ENCODE results near the gene SEMA3F. TPM values are rescaled to one million over a fixed set of nuclear protein-coding genes. Genes with fewer than 3 reads are reported as not detected.

The SEMA3F gene
- total RNA-seq, 1 donor from 2014 or later = 10.0 TPM

DNA sequence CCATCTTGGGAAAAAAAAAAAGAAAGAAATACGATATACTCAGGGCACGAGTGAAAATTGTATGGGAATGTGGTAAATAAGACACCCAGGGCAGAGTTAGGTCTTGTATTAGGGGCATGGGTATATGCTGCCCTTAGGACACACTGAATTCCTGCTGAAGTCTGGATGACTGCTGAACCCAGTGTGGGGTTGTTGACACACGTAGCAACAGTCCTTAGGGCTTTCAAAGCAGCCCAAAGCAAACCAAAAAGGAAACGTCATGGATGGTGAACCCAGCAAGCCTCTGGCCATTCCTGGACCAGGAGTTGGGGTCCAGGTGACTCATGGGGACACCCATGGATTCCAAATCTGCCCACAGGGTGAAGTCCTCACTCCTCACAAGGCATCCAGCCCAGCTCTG lies 27.1 kb upstream of the SEMA3F start:
- intact Hi-C loops (cut with DNase I) = loop anchor here (1.0 kb wide), 1 partner anchor 14 kb away; no protein-coding TSS in a partner anchor
- DNase-seq (ENCODE audit: low spot score) = no peak

DNA sequence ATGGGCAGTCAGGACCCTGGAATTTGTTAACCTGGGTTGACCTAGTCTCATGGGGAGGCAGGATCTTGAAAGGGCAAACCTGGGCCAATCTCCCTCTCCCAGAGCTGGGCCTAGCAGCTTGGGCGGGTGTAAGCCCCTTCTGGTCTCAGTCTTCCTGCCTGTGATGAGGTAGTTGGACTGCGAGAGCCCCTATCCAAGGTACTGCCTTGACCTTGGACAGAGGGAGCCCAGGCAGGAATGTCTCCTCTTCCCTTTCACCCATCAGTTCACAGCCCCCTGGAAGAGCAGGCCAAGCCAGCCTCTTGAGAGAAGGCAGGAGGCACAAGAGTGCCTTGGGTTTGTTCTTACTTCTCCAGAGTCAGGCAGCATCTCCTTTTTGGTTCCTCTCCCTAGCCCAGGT lies 24.7 kb upstream of the SEMA3F start:
- no peak for DNase-seq (ENCODE audit: low spot score)
- intact Hi-C loops (cut with DNase I) = no loop called here

DNA sequence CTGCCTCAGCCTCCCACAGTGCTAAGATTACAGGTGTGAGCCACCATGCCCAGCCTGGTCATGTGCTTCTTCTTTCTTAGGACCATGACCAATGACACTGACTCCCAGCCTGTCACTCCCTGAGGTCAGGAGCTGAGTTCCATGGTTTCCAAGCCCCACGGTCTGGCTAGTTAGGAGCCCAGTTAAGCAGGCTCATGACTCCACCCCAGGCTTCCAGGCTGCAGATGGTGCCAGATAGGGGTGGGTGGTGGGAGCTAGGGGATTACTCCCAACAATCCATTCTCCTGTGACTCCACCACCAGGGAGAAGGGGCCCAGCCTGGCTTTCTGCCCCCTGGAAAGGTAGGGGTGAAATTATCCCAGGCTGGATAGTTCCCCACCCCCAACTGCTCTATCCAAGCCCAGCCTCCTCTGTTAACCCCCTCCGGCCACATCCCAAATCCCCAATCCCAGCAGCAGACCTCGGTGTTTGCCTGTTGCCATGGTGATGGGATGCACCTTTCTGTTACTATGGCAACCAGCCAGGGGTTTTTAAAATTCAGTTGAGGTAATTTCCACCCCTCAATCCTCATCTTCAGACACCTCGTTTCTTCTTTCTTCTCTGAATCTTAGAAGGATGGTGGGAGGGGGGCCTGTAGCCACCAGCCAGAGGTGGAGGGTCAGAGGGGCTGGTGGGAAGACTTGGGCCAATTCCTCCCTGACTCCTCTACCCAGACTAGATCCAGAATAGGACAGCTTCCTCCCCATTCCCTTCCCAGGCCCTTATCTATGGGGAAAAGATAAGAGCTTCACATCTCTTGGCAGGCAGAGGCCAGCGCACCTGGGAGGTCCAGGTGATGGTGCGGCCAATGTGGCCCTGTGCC lies 22.5 kb upstream of the SEMA3F start:
- DNase-seq (ENCODE audit: low spot score) = no peak
- intact Hi-C loops (cut with DNase I) = no loop called here

DNA sequence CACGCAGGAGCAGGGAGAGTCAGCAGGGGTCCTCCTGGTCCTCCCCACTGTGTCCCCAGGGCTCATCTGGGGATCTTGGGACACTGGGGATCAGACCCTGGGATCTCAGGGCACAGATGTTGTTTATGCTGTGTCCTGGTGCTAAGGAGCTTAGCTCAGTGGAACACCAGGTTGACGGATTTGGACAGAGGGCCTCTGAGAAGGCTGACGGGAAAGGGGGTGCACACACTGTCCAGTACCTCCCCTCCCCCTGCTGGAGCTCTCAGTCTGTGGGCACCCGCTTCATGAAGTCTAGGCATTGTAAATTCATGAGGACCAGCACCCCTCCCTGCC lies 21.9 kb upstream of the SEMA3F start:
- no peak for DNase-seq (ENCODE audit: low spot score)
- intact Hi-C loops (cut with DNase I) = no loop called here

DNA sequence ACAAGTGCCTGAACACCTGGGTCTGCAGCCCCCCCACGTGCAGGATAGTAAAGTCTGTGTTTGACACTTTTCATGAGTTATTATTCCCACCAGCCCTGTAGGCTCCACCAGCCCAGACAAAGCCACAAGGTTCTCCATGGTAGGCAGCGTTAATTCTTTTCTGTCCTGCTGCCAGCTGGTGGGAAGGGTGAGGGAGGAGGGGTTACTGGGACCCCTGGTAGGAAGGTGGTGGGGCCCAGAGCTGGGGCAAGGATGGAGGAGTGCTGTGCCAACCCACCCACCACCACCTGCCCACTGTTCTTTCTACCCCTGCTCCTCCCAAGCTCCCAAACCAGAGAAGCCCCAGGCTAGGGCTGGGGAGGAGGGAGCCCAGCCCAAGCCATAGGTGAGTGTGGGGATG lies 20.8 kb upstream of the SEMA3F start:
- intact Hi-C loops (cut with DNase I) = no loop called here
- no peak for DNase-seq (ENCODE audit: low spot score)

DNA sequence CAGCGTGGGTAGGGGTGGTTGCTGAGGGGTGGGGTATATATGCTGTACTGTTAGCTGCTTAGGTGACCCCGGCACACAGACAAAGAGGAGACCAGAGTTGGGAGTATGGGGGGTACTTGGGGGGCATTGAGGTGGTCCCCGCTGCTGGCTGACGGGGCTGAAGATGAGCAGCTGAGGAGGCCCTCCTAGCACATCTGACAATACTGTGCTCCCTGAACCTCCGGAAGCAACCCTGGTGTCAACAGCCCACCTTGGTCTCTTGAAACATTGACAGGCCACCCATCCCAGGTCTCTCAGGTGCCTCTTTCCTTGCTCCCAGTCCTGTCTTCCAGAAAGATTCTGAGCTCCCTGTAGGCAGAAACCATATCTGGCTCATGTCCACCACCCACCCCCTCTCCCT lies 19.2 kb upstream of the SEMA3F start:
- intact Hi-C loops (cut with DNase I) = no loop called here

DNA sequence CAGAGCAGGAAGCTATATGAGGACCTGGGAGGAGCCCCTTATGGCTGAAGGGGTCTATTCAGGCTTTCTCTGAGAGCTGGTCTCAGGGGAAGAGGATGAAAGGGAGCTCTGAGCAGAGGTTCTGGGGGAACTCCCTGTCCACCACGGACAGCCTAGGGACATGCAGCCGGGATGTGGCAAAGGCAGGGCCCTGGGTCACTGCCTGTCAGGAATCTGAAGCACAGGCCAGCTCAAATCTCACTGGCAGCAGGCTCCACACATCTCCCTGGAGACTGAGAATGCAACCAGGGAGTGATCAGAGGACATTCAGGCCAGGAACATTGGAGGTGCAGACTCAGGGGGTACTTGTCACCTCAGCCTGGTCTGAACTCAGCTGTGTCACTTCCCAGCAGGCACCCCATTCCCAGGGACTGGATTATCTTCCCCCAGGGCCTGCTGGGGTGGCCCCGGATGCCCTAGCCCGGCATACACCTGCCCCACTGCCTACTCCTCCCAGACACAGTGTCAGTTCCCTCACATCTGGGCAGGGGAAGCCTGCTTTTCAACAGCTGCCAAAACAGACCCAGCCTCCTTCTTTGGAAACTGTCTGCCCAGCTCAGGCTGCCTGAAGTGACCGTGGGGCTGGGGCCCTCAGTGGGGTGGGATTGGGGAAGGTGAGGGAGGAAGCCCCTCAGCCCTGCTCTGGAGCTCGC lies 18.3 kb upstream of the SEMA3F start:
- no peak for DNase-seq (ENCODE audit: low spot score)
- intact Hi-C loops (cut with DNase I) = no loop called here

More for the DNA sequence above, 19.2 kb upstream of the SEMA3F start:
- DNase-seq (ENCODE audit: low spot score) = no peak

DNA sequence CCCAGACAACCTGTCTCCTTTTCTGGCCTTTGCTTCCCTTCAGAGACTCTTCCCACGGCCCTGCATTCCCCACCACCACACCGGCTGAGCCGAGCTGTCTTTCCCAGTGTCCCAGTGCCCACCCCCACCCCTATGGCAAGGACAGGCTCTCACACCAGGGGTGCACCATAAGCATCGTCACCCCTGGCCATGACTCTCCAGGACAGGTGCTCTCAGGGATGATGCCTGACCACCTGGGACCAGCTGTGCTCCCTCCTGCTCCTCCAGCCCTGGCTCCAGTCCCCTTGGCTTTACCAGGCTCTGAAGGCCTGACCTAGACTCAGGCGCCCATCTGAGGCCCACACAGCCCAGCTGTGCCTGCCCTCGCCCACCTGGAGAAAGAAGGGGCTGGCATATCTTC lies 17.6 kb upstream of the SEMA3F start:
- intact Hi-C loops (cut with DNase I) = no loop called here
- DNase-seq (ENCODE audit: low spot score) = no peak

DNA sequence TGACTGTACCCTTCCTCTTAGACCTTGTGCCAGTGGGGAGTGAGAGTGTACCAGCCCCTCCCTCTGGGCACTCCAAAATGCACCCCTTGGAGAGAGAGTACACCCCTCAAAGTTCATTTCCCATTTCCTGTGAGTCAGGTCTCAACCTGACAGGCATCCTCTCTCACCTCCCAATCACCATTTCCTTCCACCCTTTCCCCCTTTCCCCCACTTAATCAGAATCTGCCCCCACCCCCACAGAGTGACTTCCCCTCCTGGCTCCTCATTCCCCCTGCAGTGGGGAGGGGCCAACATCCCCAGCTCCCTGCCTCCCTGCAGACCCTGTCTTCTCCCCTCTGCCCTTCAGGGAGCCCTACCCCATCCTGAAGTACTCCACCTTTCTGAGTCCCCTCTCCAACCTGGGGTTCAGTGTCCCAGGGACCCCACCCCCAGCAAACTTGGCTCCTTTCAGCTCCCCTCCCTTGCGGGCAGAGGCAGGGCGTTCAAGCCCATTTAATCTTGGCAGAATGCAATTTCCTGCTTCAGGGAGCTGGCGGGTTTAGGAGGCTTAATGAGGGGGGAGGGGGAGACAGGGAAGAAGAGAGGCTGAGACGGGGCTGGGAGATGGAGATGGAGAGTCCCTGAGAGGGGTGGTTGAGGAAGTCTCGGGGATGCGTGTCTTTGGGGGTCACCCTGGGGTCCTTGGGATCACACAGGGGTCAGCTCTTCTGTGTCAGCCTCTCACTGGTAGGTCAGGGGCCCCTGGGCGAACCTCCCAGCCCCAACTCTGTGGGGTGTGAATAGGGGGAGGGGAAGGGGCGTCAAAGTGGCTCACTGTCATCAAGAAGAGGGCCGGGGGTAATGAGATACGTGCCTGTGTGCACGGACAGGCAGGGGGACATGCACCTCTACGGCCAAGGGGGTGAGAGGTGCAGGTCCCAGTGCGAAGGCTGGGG lies 16.6 kb upstream of the SEMA3F start:
- DNase-seq (ENCODE audit: low spot score) = no peak
- intact Hi-C loops (cut with DNase I) = no loop called here

DNA sequence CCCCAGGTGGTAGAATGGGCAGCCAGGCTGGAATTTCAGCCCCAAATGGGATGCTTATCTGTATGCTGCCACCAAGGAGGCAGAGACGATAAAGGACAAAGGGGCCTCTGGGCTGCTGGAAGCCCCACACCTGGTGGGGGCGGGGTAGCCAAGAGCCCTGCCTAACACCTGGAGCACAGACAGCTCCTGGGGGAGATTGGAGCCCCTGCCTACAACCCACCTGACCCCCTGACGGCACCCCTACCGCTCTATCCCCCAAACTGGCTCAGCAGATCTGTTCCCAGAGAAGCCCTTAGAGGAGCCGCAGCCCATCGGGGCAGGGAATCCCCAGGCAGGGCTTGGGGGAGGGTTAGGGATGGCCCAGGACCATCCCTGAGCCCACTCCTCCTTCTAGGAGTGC lies 15.8 kb upstream of the SEMA3F start:
- intact Hi-C loops (cut with DNase I) = no loop called here
- DNase-seq (ENCODE audit: low spot score) = no peak

DNA sequence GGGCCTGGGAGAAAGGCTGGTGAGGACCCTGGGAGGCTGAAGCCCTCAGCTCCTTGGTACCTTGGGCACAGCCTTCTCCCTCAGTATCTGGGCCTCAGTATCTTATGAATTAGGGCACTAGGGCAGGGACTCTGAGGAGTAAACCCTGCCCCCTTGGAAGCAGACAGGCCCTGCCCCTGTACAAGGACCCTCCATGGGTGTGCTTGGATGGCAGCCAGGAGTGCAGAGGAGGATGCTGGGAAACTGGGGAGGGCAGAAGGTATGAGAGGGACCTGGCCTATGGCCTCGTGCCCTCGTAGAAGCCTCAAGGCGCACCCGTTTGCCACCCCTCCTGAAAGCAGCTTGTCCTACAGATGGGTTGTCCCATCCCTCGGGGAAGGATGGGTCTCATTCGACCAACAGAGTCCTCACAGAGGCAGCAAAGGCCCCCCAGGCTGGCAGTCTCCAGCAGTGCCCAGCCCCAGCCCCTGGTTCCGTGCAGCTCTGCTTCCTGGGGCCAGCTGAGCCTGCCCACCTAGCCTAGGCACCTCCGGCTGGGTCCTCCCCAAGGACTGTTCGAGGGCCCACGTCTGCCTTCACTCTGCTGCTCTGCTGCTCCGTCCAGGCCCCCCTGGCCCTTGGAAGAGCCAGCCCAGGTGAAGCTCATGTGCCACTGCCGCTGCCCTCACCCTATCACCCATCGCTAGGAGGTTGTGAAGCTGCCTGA lies 15.3 kb upstream of the SEMA3F start:
- no peak for DNase-seq (ENCODE audit: low spot score)
- intact Hi-C loops (cut with DNase I) = no loop called here

DNA sequence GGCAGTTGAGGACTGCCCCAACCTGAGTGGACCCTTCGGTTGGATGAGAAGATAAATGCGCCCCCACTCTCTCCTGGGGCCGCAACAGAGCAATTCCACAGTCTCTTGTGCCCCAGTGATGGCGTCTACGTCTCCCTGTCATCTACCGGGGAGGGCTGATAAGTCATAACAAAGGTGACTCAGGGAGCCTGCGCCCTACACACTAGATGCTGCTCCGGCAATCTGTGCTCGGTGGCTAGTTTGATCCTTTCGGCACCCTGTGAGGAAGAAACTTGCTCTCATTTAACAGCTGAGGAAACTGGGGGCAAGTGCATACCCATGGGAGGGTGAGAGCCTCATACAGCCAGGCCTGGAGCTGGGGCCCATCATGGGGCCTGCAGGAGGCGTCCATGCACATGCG lies 14.1 kb upstream of the SEMA3F start:
- intact Hi-C loops (cut with DNase I) = no loop called here
- no peak for DNase-seq (ENCODE audit: low spot score)

DNA sequence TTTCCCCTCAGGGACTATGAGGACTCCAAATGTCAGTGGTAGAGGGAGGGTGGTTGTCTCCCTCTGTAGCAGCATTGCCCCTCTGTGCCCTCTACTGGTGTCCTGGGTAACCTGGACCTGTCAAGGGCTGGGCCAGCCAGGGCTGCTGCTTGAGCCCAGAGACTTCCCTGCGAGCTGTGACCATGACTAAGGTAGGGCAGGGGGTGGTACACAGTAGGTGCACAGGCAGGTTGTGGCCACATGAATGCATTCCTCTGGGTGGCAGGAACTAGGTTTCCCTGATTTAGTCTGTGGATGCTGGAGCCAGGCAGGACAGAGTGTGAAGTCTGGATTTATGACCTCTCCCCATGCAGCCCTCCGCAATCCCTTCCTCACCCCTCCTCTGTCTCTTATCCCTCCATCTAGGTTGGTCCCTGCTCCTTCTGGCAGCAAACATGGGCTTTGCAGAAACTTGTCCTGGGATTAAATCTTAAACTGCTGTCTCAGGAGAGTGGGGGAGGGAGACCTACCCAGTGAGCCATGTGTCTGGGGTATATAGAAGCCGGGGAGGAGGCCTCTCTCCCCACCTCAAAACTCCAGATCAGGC lies 8.7 kb upstream of the SEMA3F start:
- no peak for DNase-seq (ENCODE audit: low spot score)
- intact Hi-C loops (cut with DNase I) = no loop called here

DNA sequence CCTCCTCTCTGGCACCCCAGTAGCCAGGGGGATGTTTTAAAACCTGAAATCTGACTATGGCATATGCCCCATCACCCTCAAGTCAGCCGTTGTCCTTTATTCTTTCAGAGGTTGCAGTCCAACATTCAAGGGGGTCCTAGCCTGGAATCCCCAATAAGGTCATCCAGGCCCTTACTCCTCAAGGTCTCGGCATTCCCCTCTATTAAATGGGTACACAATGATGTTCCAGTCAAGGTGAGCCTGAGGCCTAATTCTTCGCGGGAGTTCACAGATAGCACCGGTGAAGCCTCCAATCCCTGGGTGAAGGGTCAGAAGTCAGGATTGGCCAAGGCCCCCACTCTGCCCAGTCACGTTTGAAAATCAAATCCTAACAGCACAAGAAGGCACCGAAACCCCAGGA lies 8.1 kb upstream of the SEMA3F start:
- intact Hi-C loops (cut with DNase I) = no loop called here
- DNase-seq (ENCODE audit: low spot score) = no peak

DNA sequence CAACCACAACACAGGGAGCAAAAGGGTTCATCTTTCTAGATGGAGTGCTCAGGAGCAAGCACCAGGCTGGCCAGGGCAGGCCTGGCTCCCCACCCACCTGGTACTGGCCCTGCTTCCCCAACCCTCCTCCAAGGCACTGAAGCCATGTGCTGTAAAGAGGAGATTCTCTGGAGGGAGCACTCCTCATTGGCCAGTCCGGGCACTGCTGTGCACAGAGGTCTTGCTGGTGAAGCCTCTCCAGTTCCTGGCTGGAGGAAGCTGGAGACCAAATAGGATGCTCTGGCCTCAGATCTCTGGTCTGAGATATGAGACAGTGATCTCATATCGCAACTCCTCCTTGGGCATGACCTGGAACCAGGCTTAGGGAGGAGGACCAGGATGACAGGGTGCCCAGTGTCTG lies 7.7 kb upstream of the SEMA3F start:
- intact Hi-C loops (cut with DNase I) = no loop called here
- no peak for DNase-seq (ENCODE audit: low spot score)

DNA sequence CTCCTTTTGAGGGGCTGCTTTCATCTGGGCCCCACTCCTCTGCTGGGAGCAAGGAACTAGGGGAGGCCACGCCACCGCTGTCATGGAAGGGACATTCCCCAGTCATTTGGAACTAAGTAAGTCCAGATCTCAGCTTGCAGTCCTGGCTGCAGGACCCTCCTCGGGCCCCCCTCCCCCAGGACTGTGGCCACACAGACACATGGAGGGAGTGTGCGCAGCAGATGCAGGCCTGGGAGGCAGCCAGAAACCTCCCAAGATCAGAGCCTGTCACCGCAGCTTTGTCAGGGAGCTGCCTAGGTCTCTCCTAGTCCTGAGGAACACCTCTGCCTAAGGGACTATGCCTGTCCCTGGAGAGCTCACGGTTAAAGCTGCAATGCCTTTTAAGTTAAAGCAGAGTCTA lies 7.3 kb upstream of the SEMA3F start:
- no peak for DNase-seq (ENCODE audit: low spot score)

DNA sequence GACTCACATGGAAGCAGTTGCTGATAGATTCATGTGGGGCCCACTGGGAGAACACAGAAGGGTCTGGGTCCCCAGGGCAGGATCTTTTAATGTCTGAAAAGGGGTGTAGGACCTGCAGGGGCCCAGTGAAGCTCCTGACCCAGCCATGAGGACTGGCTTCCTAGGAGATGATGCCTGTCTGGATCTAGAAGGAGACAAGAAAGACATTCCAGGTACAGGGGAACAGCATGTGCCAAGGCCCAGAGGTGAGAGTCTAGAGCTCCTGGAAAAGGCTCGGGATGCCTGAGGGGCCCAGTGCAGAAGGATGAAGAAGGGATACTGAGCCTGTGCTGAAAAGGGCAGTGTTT lies 4.7 kb upstream of the SEMA3F start:
- intact Hi-C loops (cut with DNase I) = no loop called here
- DNase-seq (ENCODE audit: low spot score) = no peak

More for the DNA sequence above, 7.3 kb upstream of the SEMA3F start:
- intact Hi-C loops (cut with DNase I) = no loop called here

DNA sequence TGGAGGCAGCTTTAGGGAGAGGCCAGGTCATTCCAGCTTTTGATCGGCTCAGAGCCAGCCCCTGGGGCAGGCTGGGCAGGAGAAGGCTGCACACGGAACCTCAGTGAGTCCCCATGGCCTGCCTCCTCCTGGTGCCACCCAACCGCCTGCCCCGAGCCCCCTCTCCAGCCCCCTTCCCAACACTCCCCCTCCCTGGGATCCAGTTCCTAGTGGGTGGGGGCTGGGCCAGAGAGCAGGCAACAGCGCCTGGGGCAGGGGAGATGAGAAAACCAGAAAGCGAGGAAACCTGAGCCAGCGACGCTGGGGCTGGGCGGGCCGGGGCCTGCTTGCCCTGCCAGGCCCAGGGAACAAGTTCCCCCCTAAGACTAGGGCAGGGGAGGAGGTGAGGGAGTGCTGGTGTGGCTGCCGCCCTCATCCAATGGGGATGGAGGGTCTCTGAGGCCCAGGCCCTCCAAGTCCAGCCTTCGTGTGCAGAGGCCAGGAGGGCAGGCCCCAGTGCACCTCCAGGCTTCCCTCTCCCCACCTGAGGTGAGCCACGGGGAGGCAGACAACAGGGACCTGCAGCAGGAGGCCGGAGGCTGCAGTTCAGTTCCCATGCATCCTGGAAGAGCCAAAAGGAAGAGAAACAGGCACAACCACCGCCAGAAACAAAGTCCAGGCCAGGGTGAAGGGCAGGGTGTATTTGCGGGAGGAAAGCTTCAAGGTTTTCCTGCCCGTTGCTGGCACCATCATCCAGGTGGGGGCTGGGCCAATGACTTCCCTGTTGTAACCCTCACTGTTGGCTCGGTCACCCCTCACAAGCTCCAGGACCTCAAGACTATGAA lies 4.0 kb upstream of the SEMA3F start:
- intact Hi-C loops (cut with DNase I) = no loop called here
- DNase-seq (ENCODE audit: low spot score) = no peak

DNA sequence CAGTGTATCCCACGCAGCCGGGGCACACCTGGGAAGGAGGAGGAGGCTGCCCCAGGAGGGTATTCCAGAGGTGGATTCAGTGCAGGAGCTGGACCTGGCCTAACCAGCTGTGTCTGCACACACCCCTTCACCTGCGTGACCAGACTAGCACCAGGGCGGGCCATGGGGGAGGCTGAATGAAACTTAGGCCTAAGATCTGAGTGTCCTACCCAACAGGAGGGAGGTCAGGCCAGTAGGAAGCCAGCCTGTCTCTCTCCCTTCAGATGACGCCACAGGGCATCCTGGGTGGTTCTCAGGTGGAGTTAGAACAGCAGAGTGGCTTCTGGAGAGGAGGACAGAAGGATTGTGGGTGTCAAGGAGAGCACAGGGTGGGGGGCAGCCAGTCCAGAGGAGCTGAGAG lies 3.4 kb upstream of the SEMA3F start:
- no peak for DNase-seq (ENCODE audit: low spot score)
- intact Hi-C loops (cut with DNase I) = no loop called here

Measured in cardiac septum (tissue), 1 donor.